ENCODE results near the gene MN1. TPM values are rescaled to one million over a fixed set of nuclear protein-coding genes. Genes with fewer than 3 reads are reported as not detected.

Gene MN1
- total and polyA plus RNA-seq, 2 of the 8 experiments (the other 6 are each of a cell fraction or from before 2014, with no cell fraction given) = 3.1 to 4.9 TPM

DNA sequence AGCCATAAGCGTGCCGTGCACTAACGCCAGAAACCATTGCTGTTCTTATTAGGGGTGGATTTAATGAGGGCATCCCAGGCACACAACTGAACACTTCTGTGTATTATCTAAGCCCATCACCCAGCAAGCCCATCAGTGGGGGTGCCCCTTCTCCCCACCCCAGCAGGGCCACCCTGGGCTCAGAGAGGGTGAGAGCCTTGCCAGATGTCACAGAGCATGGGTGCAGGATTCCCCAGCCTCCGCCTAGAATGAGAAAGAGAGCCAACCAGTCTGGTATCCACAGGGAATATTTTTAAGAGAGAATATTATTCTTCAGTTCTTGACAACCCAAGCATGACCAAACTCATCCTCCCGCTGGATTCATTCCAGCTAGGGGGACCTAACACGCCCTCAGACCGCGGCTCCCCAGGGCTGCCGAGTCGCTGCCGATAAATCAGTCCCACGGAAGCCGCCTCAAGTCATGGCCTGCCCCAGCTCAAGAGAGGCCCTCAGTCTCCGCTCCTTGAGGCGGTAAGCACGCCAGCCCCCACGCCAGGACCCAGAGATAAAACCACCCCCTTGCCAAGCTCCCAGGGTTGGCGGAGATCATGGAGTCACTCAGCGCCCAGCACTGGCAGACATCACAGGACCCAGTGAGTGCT is 47.2 kb downstream of the MN1 start:
- H3K14ac ChIP-seq (ENCODE audit: insufficient read length) = no peak overlapping the region
- H3K56ac ChIP-seq (replicated peaks; ENCODE audit: insufficient read length, low read depth, low read length) = no peak overlapping the region
- ChIA-PET CTCF (ENCODE audit: partially characterized antibody) (interaction anchor here (1.3 to 1.4 kb wide), 2 partner anchors 19 to 49 kb away, joined by 4 read pairs; no protein-coding TSS in a partner anchor), POLR2A (ENCODE audit: partially characterized antibody) (interaction anchor here (1.0 to 2.0 kb wide), 3 partner anchors 9 to 42 kb away, joined by 3 to 6 read pairs (median 3); no protein-coding TSS in a partner anchor)
- no peak overlapping the region for H3K23ac ChIP-seq (ENCODE audit: insufficient read length)
- H4K8ac ChIP-seq (ENCODE audit: extremely low read depth, insufficient read depth, low read length) = peak overlapping the region; percentile 20; the same call in 1 of the 2 replicates
- no peaks in the 10 kb centered on the region; a peak in 1 of 7 replicates for H3K27me3 ChIP-seq (replicated peaks in 1 of 4; ENCODE audit: control insufficient read depth in 3 of 4, extremely low read depth in 1 of 4, insufficient read depth in 3 of 4, low read length in 3 of 4)
- 88% methylated on average over 19 of the region's 19 CpGs; no CpG with 5 or more reads in 1 of the 2 experiments for WGBS, 2 experiments (ENCODE audit: extremely low coverage in 1 of 2, insufficient coverage in 1 of 2, insufficient read length in 1 of 2, insufficient replicate concordance in 2 of 2, low coverage in 1 of 2, low lambda C conversion rate in 2 of 2, missing lambda C conversion rate in 1 of 2)
- H3K9ac ChIP-seq (replicated peaks in 1 of 4; ENCODE audit: extremely low read depth in 1 of 4, low read depth in 3 of 4, low read length in 3 of 4) = no peak overlapping the region; a peak in 1 of 7 replicates
- no peaks in the 10 kb centered on the region for H3K79me1 ChIP-seq (ENCODE audit: low read depth, low read length)
- no peak overlapping the region for H3K18ac ChIP-seq (ENCODE audit: extremely low read depth, low read length)
- no peak overlapping the region for H2BK20ac ChIP-seq (ENCODE audit: low read length)
- H3K79me2 ChIP-seq (ENCODE audit: control insufficient read depth in 1 of 2, insufficient read depth in 2 of 2, low read length in 2 of 2) = no peaks in the 10 kb centered on the region
- no peaks in the 10 kb centered on the region for H3K23me2 ChIP-seq (ENCODE audit: low read depth, low read length)
- H3K36me3 ChIP-seq (ENCODE audit: control insufficient read depth in 2 of 4, insufficient read depth in 4 of 4, low read length in 3 of 4) = no peaks in the 10 kb centered on the region
- no peak overlapping the region for H2AFZ ChIP-seq (ENCODE audit: low read length)
- H2BK5ac ChIP-seq (ENCODE audit: low read depth, low read length) = no peak overlapping the region
- H3K4me1 ChIP-seq (replicated peaks in 1 of 4; ENCODE audit: control insufficient read depth in 3 of 4, insufficient read depth in 4 of 4, low read length in 3 of 4) = peaks cover 2 to 21% (median 15%) of the 10 kb centered on the region in 4 experiments
- TF ChIP-seq FOSL1 (IDR thresholded peaks at IDR 0.05; ENCODE audit: insufficient read depth, low read depth, low read length) = no peak
- no peak overlapping the region for H3K27ac ChIP-seq (ENCODE audit: low read depth, low read length)
- no peak overlapping the region for H2AK5ac ChIP-seq (ENCODE audit: low read depth, low read length)
- H2BK120ac ChIP-seq (replicated peaks; ENCODE audit: low read depth, low read length) = no peak overlapping the region
- H4K91ac ChIP-seq (replicated peaks; ENCODE audit: insufficient read length, low read length) = no peak overlapping the region
- peak overlapping the region; percentile 21; the same call in 1 of the 2 replicates for H2BK15ac ChIP-seq (ENCODE audit: low read length)
- no peak overlapping the region for H4K5ac ChIP-seq (ENCODE audit: insufficient read length, low read depth, low read length)
- FAIRE-seq (no peak), DNase-seq (ENCODE audit: low read depth in 1 of 2, low spot score in 2 of 2) (no peak)
- no peaks in the 10 kb centered on the region for H4K20me1 ChIP-seq (replicated peaks in 1 of 2; ENCODE audit: control insufficient read depth in 1 of 2, insufficient read depth in 2 of 2, low read length in 2 of 2)
- H3K4ac ChIP-seq (replicated peaks; ENCODE audit: insufficient read length, low read depth, low read length) = no peak overlapping the region
- H3K4me3 ChIP-seq (ENCODE audit: extremely low read depth in 1 of 4, insufficient read depth in 2 of 4, low read depth in 3 of 4, low read length in 4 of 4) = no peak overlapping the region
- H2BK12ac ChIP-seq (ENCODE audit: low read depth, low read length) = peak overlapping the region; percentile 43; the same call in 1 of the 2 replicates
- H3K4me2 ChIP-seq (ENCODE audit: insufficient read depth in 1 of 2, low read depth in 2 of 2, low read length in 2 of 2) = no peak overlapping the region
- H3K9me3 ChIP-seq (ENCODE audit: insufficient read depth in 2 of 2, low read depth in 1 of 2, low read length in 1 of 2) = no peaks in the 10 kb centered on the region
